A549 (cell line): ENCODE data around the gene REPS2.

Experiments
- CBX2 ChIP-seq: fragments of 200-600 bp; sonication (generic); IDR thresholded peaks from 2 replicates; pipeline ENCODE4 v1.6.1; 2016; ENCODE audit warnings: low read depth, mild to moderate bottlenecking, borderline replicate concordance
- CHD4 ChIP-seq: fragments of 200-600 bp; sonication (generic); IDR thresholded peaks from 2 replicates; pipeline ENCODE4 v1.6.1; 2016; ENCODE audit warnings: antibody characterized with exemption, mild to moderate bottlenecking, borderline replicate concordance
- CTCF ChIP-seq: fragments of >200 bp; sonication (Bioruptor Twin); formaldehyde crosslinking; IDR thresholded peaks from 3 replicates; pipeline ENCODE4 v1.5.1; 2016
- EP300 ChIP-seq, 2 experiments: fragments of >200 bp; sonication (Bioruptor Twin); formaldehyde crosslinking; IDR thresholded peaks; 2 replicates in 1 of 2; 3 replicates in 1 of 2; pipeline ENCODE4 v1.6.1; 2016 to 2017
- FOXS1 ChIP-seq: fragments of 250-450 bp; sonication (Bioruptor Pico); IDR thresholded peaks from 2 replicates; pipeline ENCODE4 v1.5.0; 2020; ENCODE audit warnings: mild to moderate bottlenecking, moderate library complexity
- KDM5A ChIP-seq: fragments of 200-600 bp; sonication (generic); IDR thresholded peaks from 2 replicates; pipeline ENCODE4 v1.6.1; 2016; ENCODE audit warnings: antibody characterized with exemption, mild to moderate bottlenecking
- NFE2L2 ChIP-seq: fragments of 150-350 bp; conservative IDR thresholded peaks from 2 replicates; pipeline ENCODE4 v1.6.1; 2014; ENCODE audit warnings: low read length
- NR3C1 ChIP-seq: fragments of >200 bp; sonication (Bioruptor Twin); formaldehyde crosslinking; IDR thresholded peaks from 3 replicates; pipeline ENCODE4 v1.6.1; 2017
- RAD21 ChIP-seq, 2 experiments: fragments of >200 bp in 1 of 2; sonication (Bioruptor Twin) in 1 of 2; formaldehyde crosslinking in 1 of 2; IDR thresholded peaks in 1 of 2; conservative IDR thresholded peaks in 1 of 2; 2 replicates in 1 of 2; 3 replicates in 1 of 2; pipeline ENCODE4 v1.6.1; 2012 to 2018; ENCODE audit warnings: inconsistent platforms in 1 of 2
- TF ChIP-seq, protein P1 (sequence below): IDR thresholded peaks from 2 replicates; pipeline ENCODE4 v1.6.1; 2012

GRCh38 chrX:16931371-16931770 is 15.1 kb upstream of the REPS2 start:
- no peak for TF ChIP-seq CTCF
- no peak for TF ChIP-seq KDM5A
- TF ChIP-seq CBX2 = no peak
- TF ChIP-seq RAD21 (conservative IDR thresholded peaks at IDR 0.05 in 1 of 2, IDR thresholded peaks at IDR 0.05 in 1 of 2) = no peak
- no peak for TF ChIP-seq NR3C1
- TF ChIP-seq EP300 (IDR thresholded peaks at IDR 0.05) = no peak
- TF ChIP-seq CHD4 = no peak
- no peak for TF ChIP-seq FOXS1 (CRISPR knock-in tag)
- TF ChIP-seq, protein P1, sequence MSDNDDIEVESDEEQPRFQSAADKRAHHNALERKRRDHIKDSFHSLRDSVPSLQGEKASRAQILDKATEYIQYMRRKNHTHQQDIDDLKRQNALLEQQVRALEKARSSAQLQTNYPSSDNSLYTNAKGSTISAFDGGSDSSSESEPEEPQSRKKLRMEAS = no peak
- TF ChIP-seq NFE2L2 = no peak
